HG03196 (cell line): ENCODE data around the gene FANCE.
"Not testable (repeated sequence)": the region's sequence is repeated elsewhere in the genome, so short reads cannot be mapped to it uniquely, and the experiment has no call there.

Source experiments
- ATAC-seq: cut with Tn5 transposase; IDR thresholded peaks from one replicate; pipeline ENCODE4 v1.9.1; 2021; ENCODE audit not compliant: unreplicated experiment

The FANCE gene

GRCh38 chr6:35432291-35432690, 19.8 kb upstream of the FANCE start:
- ATAC-seq = no peak

- not testable (repeated sequence) for ATAC-seq
Measured at GRCh38 chr6:35432702-35433101, 19.4 kb upstream of the FANCE start.

- no peak for ATAC-seq
Measured at GRCh38 chr6:35435074-35435837, 16.9 kb upstream of the FANCE start.

- no peak for ATAC-seq
Measured at GRCh38 chr6:35436071-35436857, 15.9 kb upstream of the FANCE start.

GRCh38 chr6:35438378-35439065, 13.6 kb upstream of the FANCE start:
- not testable (repeated sequence) for ATAC-seq

GRCh38 chr6:35439308-35439707, 12.8 kb upstream of the FANCE start:
- ATAC-seq = no peak

- ATAC-seq = no peak
Measured at GRCh38 chr6:35441205-35441604, 10.9 kb upstream of the FANCE start.

- no peak for ATAC-seq
Measured at GRCh38 chr6:35441642-35442041, 10.5 kb upstream of the FANCE start.

GRCh38 chr6:35442693-35443092, 9.4 kb upstream of the FANCE start:
- no peak for ATAC-seq

GRCh38 chr6:35443341-35444030, 8.7 kb upstream of the FANCE start:
- ATAC-seq = no peak

- no peak for ATAC-seq
Measured at GRCh38 chr6:35445691-35446090, 6.4 kb upstream of the FANCE start.

- no peak for ATAC-seq
Measured at GRCh38 chr6:35448191-35448590, 3.9 kb upstream of the FANCE start.

- no peak for ATAC-seq
Measured at GRCh38 chr6:35449287-35449881, 2.8 kb upstream of the FANCE start.

- ATAC-seq = no peak
Measured at GRCh38 chr6:35451354-35452182, 570 bp upstream of the FANCE start.

- no peak for ATAC-seq
Measured at GRCh38 chr6:35453236-35453635, 1.1 kb downstream of the FANCE start.

- no peak for ATAC-seq
Measured at GRCh38 chr6:35454391-35455110, 2.4 kb downstream of the FANCE start.

- ATAC-seq = no peak
Measured at GRCh38 chr6:35457907-35458306, 5.8 kb downstream of the FANCE start.

GRCh38 chr6:35461270-35461669, 9.1 kb downstream of the FANCE start:
- no peak for ATAC-seq

GRCh38 chr6:35463292-35463691, 11.2 kb downstream of the FANCE start:
- ATAC-seq = no peak
